Testis (tissue), 2 donors: ENCODE results near the gene FOXR2.

Source experiments
- CTCF ChIP-seq, 3 experiments: fragments of 450-650 bp in 2 of 3; fragments of 200-600 bp in 1 of 3; sonication (generic) in 1 of 3; IDR thresholded peaks; one replicate each; pipeline ENCODE4 v1.5.1; 2016 to 2019; ENCODE audit warnings: antibody characterized with exemption in 3 of 3, mild to moderate bottlenecking in 2 of 3, moderate library complexity in 1 of 3
- POLR2A ChIP-seq: fragments of 450-650 bp; IDR thresholded peaks from one replicate; pipeline ENCODE4 v1.6.1; 2017; ENCODE audit warnings: antibody characterized with exemption, mild to moderate bottlenecking, moderate library complexity

- TF ChIP-seq CTCF (IDR thresholded peaks at IDR 0.05): no peak
- TF ChIP-seq POLR2A: no peak
Measured at GRCh38 chrX:55640854-55641253, 17.7 kb downstream of the FOXR2 start.
